Activated naive CD8-positive, alpha-beta T cell treated with anti-CD3 and anti-CD28 coated beads, Interleukin-2, amount 10 ng/mL, durations not matched to agents 7 days and 5 days (primary cell): ENCODE results near the gene PRKCZ. TPM values are rescaled to one million over a fixed set of nuclear protein-coding genes. Genes with fewer than 3 reads are reported as not detected.
A peak's percentile ranks its signal among the peaks of the same experiment; 100 is the strongest.

Source experiments
- ATAC-seq: fragments of 150-1000 bp; cut with Tn5 transposase; one replicate; pipeline ENCODE4 v1.10.0; 2021; ENCODE audit warnings: low read depth, moderate library complexity
- POLR2A ChIA-PET: fragments of 350-600 bp; sonication (Branson Sonifier 250); formaldehyde crosslinking; loops from one replicate; lab custom pipeline; 2021; ENCODE audit warnings: antibody characterized with exemption; lab: Charles Lee
- DNase-seq: peaks from one replicate; pipeline ENCODE4 v3.0.0; 2021
- H3K27ac Mint-ChIP-seq: one replicate; pipeline ENCODE4 v1.8.0; 2022; ENCODE audit warnings: mild to moderate bottlenecking, mixed read lengths
- H3K27me3 Mint-ChIP-seq: one replicate; pipeline ENCODE4 v1.8.0; 2022; ENCODE audit warnings: mild to moderate bottlenecking, moderate library complexity, mixed read lengths
- H3K36me3 Mint-ChIP-seq: one replicate; pipeline ENCODE4 v1.8.0; 2021; ENCODE audit warnings: mild to moderate bottlenecking, mixed read lengths
- H3K4me1 Mint-ChIP-seq: one replicate; pipeline ENCODE4 v1.8.0; 2021; ENCODE audit warnings: mixed read lengths
- H3K4me3 Mint-ChIP-seq: one replicate; pipeline ENCODE4 v1.8.0; 2022; ENCODE audit warnings: mild to moderate bottlenecking, moderate library complexity, mixed read lengths
- H3K9me3 Mint-ChIP-seq: one replicate; pipeline ENCODE4 v1.8.0; 2021; ENCODE audit warnings: mixed read lengths
- total RNA-seq, 2 experiments: library from RNA; stranded (reverse); gene quantifications; one replicate each; pipeline ENCODE4 v1.2.3, GENCODE V29; 2021

The PRKCZ gene
- total RNA-seq, 2 experiments from 2014 or later, result 24.3 to 24.4 TPM

DNA sequence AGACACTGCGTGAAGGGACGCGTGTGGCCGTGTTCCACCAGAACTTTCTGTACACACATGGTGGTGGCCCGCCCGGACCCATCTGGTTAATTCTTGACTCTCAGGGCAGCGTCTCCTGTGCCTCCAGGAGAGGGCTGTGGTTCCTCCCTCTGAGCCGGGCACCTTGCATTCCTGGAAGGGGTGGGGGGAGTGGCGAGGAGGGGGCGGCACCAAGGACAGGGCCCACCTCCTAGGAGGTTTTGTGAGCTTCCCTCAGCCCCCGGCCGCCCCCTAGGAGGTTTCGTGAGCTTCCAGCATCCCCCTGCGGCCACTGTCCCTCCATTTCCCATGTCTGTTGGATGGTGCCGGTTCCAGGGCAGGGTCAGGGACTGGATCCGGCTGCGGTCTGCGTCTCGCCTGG lies 115.4 kb downstream of the PRKCZ start:
- POLR2A ChIA-PET, result no interaction called here
- Mint-ChIP-seq H3K9me3 (no peaks in the 10 kb centered on the region), H3K27ac (no peak overlapping the region), H3K36me3 (peaks cover 6% of the 10 kb centered on the region), H3K27me3 (no peaks in the 10 kb centered on the region), H3K4me1 (peaks cover 8% of the 10 kb centered on the region), H3K4me3 (no peak overlapping the region)
- DNase-seq (no peak), ATAC-seq (no peak)

DNA sequence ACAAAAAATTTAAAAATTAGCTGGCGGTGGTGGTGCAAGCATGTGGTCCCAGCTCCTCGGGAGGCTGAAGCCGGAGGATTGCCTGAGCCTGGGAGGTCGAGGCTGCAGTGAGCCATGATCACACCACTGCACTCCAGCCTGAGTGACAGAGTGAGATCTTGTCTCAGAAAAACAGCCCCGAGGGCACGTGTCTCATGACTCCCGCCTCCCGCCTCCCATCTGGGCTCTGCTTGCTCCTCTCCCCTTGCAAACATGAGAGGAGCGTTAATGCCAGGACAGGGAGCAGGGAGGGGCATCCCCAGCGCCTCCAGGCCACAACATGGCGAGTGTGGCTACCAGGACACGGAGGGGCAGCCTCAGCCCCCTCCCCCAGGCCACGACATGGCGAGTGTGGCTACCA lies 116.0 kb downstream of the PRKCZ start:
- POLR2A ChIA-PET, result no interaction called here
- no peak for DNase-seq
- Mint-ChIP-seq H3K36me3 (peaks cover 6% of the 10 kb centered on the region), H3K9me3 (no peaks in the 10 kb centered on the region), H3K27me3 (no peaks in the 10 kb centered on the region), H3K4me3 (no peak overlapping the region), H3K27ac (no peak overlapping the region), H3K4me1 (peaks cover 8% of the 10 kb centered on the region)
- ATAC-seq, result no peak

- Mint-ChIP-seq H3K36me3 (peaks cover 6% of the 10 kb centered on the region), H3K4me1 (peaks cover 8% of the 10 kb centered on the region), H3K27ac (no peak overlapping the region), H3K27me3 (no peaks in the 10 kb centered on the region), H3K9me3 (no peaks in the 10 kb centered on the region), H3K4me3 (no peak overlapping the region)
- ATAC-seq, result no peak
- POLR2A ChIA-PET, result no interaction called here
- no peak for DNase-seq
These were observed 116.5 kb downstream of the PRKCZ start for GRCh38 chr1:2166695-2167094.

DNA sequence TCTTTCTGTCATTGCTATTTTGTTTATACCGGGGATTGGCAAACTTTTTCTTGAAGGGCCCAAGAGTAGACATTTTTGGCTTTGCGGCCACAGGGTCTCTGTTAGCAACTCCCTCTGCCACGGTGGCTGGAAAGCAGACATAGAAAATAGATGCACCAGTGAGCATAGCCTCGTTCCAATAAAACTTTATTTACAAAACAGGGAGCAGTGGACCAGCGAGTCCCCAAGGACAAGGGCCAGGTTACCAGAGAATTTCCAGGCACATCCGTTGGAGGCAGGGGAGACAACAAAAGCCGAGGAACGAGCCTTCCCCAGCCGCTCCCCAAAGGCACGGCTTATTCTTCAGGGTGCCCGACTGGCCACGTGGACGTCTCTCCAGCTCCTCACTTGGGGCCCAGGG lies 117.9 kb downstream of the PRKCZ start:
- Mint-ChIP-seq H3K36me3 (peaks cover 6% of the 10 kb centered on the region), H3K4me1 (peaks cover 2% of the 10 kb centered on the region), H3K27me3 (no peaks in the 10 kb centered on the region), H3K9me3 (no peaks in the 10 kb centered on the region), H3K27ac (no peak overlapping the region), H3K4me3 (no peak overlapping the region)
- ATAC-seq (no peak), DNase-seq (no peak)
- POLR2A ChIA-PET, result no interaction called here

GRCh38 chr1:2168535-2168934 lies 118.3 kb downstream of the PRKCZ start:
- H3K9me3 Mint-ChIP-seq, result no peaks in the 10 kb centered on the region
- no peaks in the 10 kb centered on the region for H3K27me3 Mint-ChIP-seq
- peaks cover 3% of the 10 kb centered on the region for H3K36me3 Mint-ChIP-seq
- H3K4me3 Mint-ChIP-seq, result no peak overlapping the region
- no peak overlapping the region for H3K27ac Mint-ChIP-seq
- POLR2A ChIA-PET, result no interaction called here
- DNase-seq, result no peak
- H3K4me1 Mint-ChIP-seq, result no peaks in the 10 kb centered on the region
- ATAC-seq, result no peak

GRCh38 chr1:2169200-2169836 lies 119.1 kb downstream of the PRKCZ start:
- Mint-ChIP-seq H3K4me1 (no peaks in the 10 kb centered on the region), H3K27ac (no peak overlapping the region), H3K27me3 (no peaks in the 10 kb centered on the region), H3K36me3 (no peaks in the 10 kb centered on the region), H3K9me3 (no peaks in the 10 kb centered on the region), H3K4me3 (no peak overlapping the region)
- POLR2A ChIA-PET, result no interaction called here
- no peak for ATAC-seq
- DNase-seq, result no peak

DNA sequence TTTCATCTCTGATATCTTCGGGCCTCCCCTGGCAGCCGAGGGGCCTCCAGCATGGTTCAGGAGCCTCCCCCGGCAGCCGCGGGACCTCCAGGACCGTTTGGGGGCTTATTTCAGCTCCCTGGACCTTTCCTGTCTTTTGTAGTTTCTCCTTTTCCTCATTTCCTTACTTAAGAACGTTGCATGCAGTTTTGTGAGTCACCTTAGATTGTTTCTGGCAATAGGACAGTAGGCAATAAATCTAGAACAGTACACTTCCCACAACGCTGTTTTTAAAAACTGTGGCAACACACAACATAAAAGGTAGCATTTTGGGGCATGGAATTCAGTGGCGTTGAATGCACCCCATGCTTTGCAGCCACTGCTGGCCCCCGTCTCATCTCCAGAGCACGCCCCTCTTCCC lies 120.0 kb downstream of the PRKCZ start:
- ATAC-seq, result no peak
- no peaks in the 10 kb centered on the region for H3K9me3 Mint-ChIP-seq

GRCh38 chr1:2172012-2172411 lies 121.8 kb downstream of the PRKCZ start:
- H3K4me1 Mint-ChIP-seq, result no peaks in the 10 kb centered on the region
- no peaks in the 10 kb centered on the region for H3K9me3 Mint-ChIP-seq
- no peak for DNase-seq
- ATAC-seq, result no peak
- no peak overlapping the region for H3K4me3 Mint-ChIP-seq
- no peaks in the 10 kb centered on the region for H3K27me3 Mint-ChIP-seq
- POLR2A ChIA-PET, result no interaction called here
- H3K27ac Mint-ChIP-seq, result no peak overlapping the region
- H3K36me3 Mint-ChIP-seq, result no peaks in the 10 kb centered on the region

More for the DNA sequence above, 120.0 kb downstream of the PRKCZ start:
- no peaks in the 10 kb centered on the region for H3K27me3 Mint-ChIP-seq
- no peak overlapping the region for H3K27ac Mint-ChIP-seq
- no peaks in the 10 kb centered on the region for H3K36me3 Mint-ChIP-seq
- POLR2A ChIA-PET, result no interaction called here
- no peak overlapping the region for H3K4me3 Mint-ChIP-seq
- DNase-seq, result no peak
- no peaks in the 10 kb centered on the region for H3K4me1 Mint-ChIP-seq

DNA sequence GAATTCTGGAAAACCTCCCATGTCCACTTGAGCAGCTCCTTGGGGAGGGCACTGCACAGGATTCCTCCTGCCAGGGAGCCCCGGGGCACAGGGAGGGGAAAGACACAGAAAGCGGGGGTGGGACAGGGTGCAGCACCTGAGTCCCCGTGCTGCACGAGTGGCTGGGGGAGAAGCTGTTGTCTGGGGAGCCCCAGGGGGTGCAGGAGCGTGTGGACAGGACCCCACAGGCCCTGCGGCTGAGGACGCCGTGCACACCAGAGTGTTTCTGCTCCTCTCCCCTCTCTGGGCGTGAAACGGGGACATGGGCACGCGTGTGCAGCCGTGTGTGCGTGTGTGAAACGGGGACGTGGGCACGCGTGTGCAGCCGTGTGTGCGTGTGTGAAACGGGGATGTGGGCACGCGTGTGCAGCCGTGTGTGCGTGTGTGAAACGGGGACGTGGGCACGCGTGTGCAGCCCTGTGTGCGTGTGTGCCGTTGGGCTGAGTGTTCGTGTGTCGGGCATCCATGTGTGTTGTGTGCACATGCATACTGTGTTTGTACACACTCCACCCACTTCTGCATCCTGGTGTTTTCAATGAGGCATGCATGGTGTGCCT lies 122.4 kb downstream of the PRKCZ start:
- H3K4me1 Mint-ChIP-seq, result no peaks in the 10 kb centered on the region
- POLR2A ChIA-PET, result no interaction called here
- no peak overlapping the region for H3K27ac Mint-ChIP-seq
- DNase-seq (no peak), ATAC-seq (no peak)
- no peaks in the 10 kb centered on the region for H3K9me3 Mint-ChIP-seq
- no peak overlapping the region for H3K4me3 Mint-ChIP-seq
- H3K36me3 Mint-ChIP-seq, result no peaks in the 10 kb centered on the region
- H3K27me3 Mint-ChIP-seq, result no peaks in the 10 kb centered on the region

GRCh38 chr1:2173546-2174347 lies 123.5 kb downstream of the PRKCZ start:
- POLR2A ChIA-PET, result interaction anchor here (1.1 to 1.5 kb wide), 2 partner anchors 21 to 40 kb away, joined by 3 to 4 read pairs; partner anchors contain the start of gene FAAP20
- ATAC-seq, result peak; percentile 8
- Mint-ChIP-seq H3K27me3 (no peaks in the 10 kb centered on the region), H3K9me3 (no peaks in the 10 kb centered on the region), H3K4me3 (no peak overlapping the region), H3K27ac (no peak overlapping the region), H3K36me3 (no peaks in the 10 kb centered on the region), H3K4me1 (no peaks in the 10 kb centered on the region)
- no peak for DNase-seq

DNA sequence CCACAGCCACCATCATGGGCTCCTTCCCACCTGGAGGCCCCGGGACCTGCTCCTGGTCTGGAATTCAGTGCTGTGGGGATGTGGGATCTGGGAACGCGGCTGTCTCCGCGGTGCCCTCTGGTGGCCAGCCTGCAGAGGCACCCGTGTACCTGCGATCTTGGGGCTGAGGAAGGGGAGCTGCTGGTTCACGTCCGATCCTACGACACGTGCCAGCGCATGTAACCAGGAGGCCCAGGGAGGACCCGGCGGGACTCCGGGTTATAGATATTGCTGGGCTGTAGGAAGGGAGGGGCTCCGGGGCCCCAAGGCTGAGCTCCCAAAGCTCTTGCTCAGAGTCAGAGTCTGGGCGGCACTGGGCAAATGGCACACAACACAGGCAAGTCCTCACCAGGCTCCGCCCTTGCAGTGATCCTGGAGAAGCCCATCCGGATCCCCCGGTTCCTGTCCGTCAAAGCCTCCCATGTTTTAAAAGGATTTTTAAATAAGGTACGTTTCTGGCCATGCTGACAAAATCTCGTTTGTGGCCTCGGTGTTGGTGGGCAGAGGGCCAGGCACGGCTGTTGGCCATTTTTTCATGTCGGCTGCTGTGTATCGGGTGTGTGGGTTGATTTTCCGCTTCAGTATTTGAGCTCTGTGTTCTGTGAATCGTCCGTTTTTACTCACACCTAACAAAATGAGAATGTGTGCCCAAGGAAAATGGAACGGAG lies 124.3 kb downstream of the PRKCZ start:
- Mint-ChIP-seq H3K9me3 (no peaks in the 10 kb centered on the region), H3K27ac (no peak overlapping the region)

GRCh38 chr1:2175055-2175414 lies 124.8 kb downstream of the PRKCZ start:
- no peaks in the 10 kb centered on the region for H3K4me1 Mint-ChIP-seq
- no peak overlapping the region for H3K4me3 Mint-ChIP-seq
- DNase-seq (no peak), ATAC-seq (no peak)
- H3K36me3 Mint-ChIP-seq, result no peaks in the 10 kb centered on the region
- POLR2A ChIA-PET, result interaction anchor here (1.1 to 1.5 kb wide), 2 partner anchors 20 to 42 kb away, joined by 3 to 4 read pairs; partner anchors contain the start of gene FAAP20
- no peak overlapping the region for H3K27ac Mint-ChIP-seq
- H3K9me3 Mint-ChIP-seq, result no peaks in the 10 kb centered on the region
- no peaks in the 10 kb centered on the region for H3K27me3 Mint-ChIP-seq

More for the DNA sequence above, 124.3 kb downstream of the PRKCZ start:
- POLR2A ChIA-PET, result interaction anchor here (1.1 to 1.5 kb wide), 2 partner anchors 20 to 41 kb away, joined by 3 to 4 read pairs; partner anchors contain the start of gene FAAP20
- no peaks in the 10 kb centered on the region for H3K27me3 Mint-ChIP-seq
- H3K4me3 Mint-ChIP-seq, result no peak overlapping the region
- no peaks in the 10 kb centered on the region for H3K36me3 Mint-ChIP-seq
- DNase-seq, result peak; percentile 65
- peak; percentile 47 for ATAC-seq
- H3K4me1 Mint-ChIP-seq, result no peaks in the 10 kb centered on the region
